GM10248 (cell line): ENCODE data around the gene PSMD3.
"Not testable (repeated sequence)": the region's sequence is repeated elsewhere in the genome, so short reads cannot be mapped to it uniquely, and the experiment has no call there.

Source experiments
- CTCF ChIA-PET: fragments of 300-600 bp; sonication (Branson Sonifier 250); formaldehyde crosslinking; extraction: SDS; loops from one replicate; lab custom pipeline; 2021; ENCODE audit warnings: antibody characterized with exemption; lab: Yijun Ruan, JAX
- POLR2A ChIA-PET: fragments of 350-650 bp; sonication (Branson Sonifier 250); formaldehyde crosslinking; extraction: SDS; loops from one replicate; lab custom pipeline; 2020; ENCODE audit warnings: antibody characterized with exemption; lab: Yijun Ruan, JAX
- DNase-seq: peaks from one replicate; pipeline ENCODE4 v3.0.0; 2012; ENCODE audit errors: extremely low spot score
- TF ChIP-seq, protein P1 (sequence below): IDR thresholded peaks from 2 replicates; pipeline ENCODE4 v1.5.1; 2012; ENCODE audit warnings: mild to moderate bottlenecking, low read depth; ENCODE audit errors: extremely low read depth, missing control alignments, control extremely low read depth

The PSMD3 gene

DNA sequence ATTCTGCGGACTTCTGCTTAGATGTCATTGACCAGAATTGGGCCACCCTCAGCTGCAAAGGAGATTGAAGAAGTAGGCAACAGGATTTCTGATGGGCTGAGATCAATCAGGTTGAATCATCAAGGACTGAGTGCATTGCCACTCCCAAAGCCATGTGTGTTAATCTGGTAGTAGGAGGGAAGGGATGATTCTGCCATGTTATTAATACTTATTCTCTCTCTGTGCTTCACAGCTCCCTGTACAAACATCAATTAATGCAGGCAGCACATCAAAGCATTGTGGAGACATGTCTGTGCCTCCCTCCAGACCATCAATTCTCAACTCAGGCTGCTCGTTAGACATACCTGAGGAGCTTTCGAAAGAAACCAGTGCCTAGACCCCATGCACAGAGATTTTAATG lies 41.5 kb upstream of the PSMD3 start:
- DNase-seq = no peak
- ChIA-PET POLR2A (no interaction called here), CTCF (interaction anchor here (1.2 to 3.7 kb wide), 5 partner anchors 9 to 19 kb away, joined by 4 to 18 read pairs (median 5); no protein-coding TSS in a partner anchor)
- TF ChIP-seq, protein P1, sequence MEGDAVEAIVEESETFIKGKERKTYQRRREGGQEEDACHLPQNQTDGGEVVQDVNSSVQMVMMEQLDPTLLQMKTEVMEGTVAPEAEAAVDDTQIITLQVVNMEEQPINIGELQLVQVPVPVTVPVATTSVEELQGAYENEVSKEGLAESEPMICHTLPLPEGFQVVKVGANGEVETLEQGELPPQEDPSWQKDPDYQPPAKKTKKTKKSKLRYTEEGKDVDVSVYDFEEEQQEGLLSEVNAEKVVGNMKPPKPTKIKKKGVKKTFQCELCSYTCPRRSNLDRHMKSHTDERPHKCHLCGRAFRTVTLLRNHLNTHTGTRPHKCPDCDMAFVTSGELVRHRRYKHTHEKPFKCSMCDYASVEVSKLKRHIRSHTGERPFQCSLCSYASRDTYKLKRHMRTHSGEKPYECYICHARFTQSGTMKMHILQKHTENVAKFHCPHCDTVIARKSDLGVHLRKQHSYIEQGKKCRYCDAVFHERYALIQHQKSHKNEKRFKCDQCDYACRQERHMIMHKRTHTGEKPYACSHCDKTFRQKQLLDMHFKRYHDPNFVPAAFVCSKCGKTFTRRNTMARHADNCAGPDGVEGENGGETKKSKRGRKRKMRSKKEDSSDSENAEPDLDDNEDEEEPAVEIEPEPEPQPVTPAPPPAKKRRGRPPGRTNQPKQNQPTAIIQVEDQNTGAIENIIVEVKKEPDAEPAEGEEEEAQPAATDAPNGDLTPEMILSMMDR = no peak

DNA sequence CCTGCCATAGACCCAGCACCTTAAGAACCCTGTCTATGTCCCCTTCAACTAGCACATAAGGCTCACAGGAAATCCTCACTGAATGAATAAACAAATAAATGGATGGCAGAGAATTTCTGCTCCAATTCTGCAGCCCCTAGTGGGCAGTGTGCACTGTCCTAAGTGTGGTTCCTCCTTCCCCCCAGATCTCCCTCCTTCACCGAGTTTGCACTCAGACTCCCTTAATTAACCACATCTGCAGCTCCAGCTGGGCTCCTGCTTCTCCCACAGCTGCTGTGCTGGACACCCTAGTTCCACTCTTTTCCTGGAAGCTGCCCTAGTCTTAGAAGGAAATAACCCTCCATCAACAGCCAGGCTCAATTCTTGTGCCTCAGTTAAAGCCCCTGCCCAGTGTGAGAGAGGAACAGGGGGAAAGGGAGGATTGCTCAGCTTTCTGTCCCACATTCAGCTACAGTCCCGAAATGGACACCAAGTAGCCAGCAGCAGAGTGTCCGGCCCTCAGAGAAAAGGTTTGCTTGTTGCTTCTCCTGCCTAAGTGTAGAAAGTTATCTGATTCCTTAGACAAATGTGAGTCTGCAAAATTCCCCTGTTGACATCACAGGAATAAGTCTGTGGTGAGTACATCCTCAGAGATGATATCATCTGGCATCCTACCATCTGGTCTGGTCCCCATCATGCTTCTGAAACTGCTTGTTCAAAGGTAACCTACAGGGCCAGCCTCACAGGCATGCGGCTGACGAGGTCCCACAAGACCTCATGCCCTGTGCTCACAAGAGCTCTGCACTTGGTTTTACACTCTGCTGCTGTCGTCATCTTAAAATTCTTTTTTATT lies 40.8 kb upstream of the PSMD3 start:
- TF ChIP-seq, protein P1 = peak; percentile 25
- CTCF ChIA-PET = interaction anchor here (1.2 to 3.7 kb wide), 6 partner anchors 8 to 18 kb away, joined by 4 to 18 read pairs (median 5); no protein-coding TSS in a partner anchor
- peak; percentile 59 for DNase-seq
- POLR2A ChIA-PET = no interaction called here

DNA sequence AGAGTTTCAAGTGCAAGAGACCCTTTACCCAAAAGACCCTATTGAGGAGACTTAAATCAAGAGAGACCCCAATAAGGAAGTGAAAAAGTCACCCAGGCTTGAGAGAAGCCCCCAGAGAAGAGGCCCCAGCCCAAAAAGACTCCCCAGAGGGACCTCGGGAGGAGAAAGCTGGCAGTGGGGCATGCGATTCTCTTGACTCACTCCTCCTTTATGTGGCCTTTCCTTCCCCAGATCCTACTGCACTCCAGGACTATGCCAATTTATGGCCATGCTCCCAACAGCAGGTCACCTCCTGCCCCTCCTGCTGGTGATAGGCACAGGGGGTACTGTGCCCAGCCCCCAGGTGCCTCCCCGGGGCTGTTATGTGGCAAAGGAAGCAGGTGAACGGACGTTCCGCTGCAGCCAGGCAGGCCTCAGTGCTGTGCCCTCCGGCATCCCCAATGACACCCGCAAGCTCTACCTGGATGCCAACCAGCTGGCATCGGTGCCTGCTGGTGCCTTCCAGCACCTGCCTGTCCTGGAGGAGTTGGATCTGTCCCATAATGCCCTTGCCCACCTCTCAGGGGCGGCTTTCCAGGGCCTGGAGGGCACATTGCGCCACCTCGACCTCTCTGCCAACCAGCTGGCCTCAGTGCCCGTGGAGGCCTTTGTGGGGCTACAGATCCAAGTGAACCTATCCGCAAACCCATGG lies 36.8 kb upstream of the PSMD3 start:
- POLR2A ChIA-PET = no interaction called here
- CTCF ChIA-PET = interaction anchor here (1.0 kb wide), 1 partner anchor 14 kb away, joined by 3 read pairs; no protein-coding TSS in a partner anchor
- DNase-seq = no peak
- TF ChIP-seq, protein P1 = no peak

DNA sequence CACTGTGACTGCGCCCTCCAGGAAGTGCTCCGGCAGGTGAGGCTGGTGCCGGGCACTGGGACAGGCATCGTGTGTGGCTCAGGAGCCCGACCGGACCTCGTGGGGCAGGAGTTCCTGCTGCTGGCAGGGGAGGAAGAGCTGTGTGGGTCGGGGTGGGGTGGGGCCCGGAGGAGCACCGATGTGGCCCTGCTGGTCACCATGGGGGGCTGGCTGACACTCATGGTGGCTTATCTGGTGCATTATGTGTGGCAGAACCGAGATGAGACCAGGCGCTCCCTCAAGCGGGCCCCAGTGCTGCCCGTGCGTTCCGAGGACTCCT lies 36.3 kb upstream of the PSMD3 start:
- POLR2A ChIA-PET = no interaction called here

DNA sequence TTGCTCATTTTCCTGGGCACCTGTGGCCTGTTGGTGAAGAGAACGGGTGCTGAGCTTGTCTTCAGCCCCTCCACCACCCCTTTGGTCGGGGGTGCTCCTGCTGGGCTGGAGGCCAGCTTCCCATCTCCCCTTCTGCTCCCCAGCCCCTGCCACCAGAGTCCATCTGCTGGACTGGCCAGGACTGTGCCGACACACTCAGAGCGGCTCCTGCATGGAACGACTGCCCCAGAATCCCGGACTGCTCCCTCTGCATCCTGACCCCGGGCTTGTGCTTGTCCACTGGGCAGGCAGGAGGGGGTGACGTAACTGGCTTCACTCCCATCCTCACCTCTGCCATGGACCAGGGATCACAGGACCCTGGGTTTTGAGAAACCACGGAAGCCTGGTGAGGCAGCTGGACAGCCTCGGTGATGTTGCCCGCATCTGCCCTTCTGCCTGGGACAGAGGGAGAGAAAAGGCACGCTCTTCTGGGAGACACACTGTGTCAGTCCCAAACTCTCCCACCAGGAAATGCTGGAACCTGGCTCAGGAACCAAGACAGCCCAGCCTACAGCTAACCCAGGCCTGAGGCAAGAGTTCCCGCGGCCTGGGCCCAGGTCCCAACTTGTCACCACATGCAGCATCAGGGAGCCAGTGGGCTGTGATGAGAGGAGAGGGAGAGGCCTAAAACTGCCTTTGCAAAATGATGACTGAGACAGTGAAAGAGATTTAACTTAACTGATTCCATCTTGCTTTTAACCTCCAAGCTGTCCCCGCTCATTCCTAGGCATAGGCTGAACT lies 33.9 kb upstream of the PSMD3 start:
- no peak for DNase-seq
- POLR2A ChIA-PET = no interaction called here
- CTCF ChIA-PET = interaction anchor here (1.2 to 2.3 kb wide), 6 partner anchors 9 to 323 kb away, joined by 3 to 7 read pairs (median 5); no protein-coding TSS in a partner anchor
- TF ChIP-seq, protein P1 = no peak

More for the DNA sequence above, 36.3 kb upstream of the PSMD3 start:
- DNase-seq = no peak
- TF ChIP-seq, protein P1 = no peak
- CTCF ChIA-PET = interaction anchor here (1.0 to 1.6 kb wide), 2 partner anchors 13 to 36 kb away, joined by 3 to 5 read pairs; partner anchors contain the start of gene PSMD3

DNA sequence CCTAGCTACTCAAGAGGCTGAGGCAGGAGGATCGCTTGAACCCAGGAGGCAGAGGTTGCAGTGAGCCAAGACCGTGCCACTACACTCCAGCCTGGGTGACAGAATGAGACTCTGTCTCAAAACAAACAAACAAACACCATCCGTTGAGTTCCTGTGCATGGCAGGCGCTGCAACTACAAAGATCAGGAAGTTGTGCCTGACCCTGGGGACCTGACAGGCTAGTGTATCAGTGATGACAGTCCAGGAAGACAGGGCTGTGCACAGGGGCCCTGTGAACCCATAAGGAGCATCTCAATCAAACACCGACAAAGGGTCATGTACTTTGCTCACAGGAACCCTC lies 32.1 kb upstream of the PSMD3 start:
- CTCF ChIA-PET = interaction anchor here (1.2 to 1.5 kb wide), 4 partner anchors 9 to 325 kb away, joined by 3 to 5 read pairs (median 4); no protein-coding TSS in a partner anchor
- DNase-seq, POLR2A ChIA-PET: not testable (repeated sequence)
